GM13977 (cell line): ENCODE results near the gene DUX4.
"Not testable (repeated sequence)": the region's sequence is repeated elsewhere in the genome, so short reads cannot be mapped to it uniquely, and the experiment has no call there.

Source experiments
- DNase-seq: peaks from one replicate; pipeline ENCODE4 v3.0.0; 2012; ENCODE audit warnings: low spot score
- in situ Hi-C: fragments of 300-500 bp; cut with MboI; formaldehyde crosslinking; loops from one replicate; pipeline ENCODE4 v1.12.0; 2022; ENCODE audit warnings: low sequenced_read_pairs, low pct_unique_long_range_greater_than_20kb, mixed read lengths, inconsistent platforms; ENCODE audit not compliant: unreplicated experiment

The DUX4 gene

GRCh38 chr4:190173428-190173827, at the start of gene DUX4:
TSS of gene DUX4 (plus strand) at chr4:190173774. CDS start at chr4:190173774, 0 bp downstream.
- DNase-seq, in situ Hi-C loops: not testable (repeated sequence)

DNA sequence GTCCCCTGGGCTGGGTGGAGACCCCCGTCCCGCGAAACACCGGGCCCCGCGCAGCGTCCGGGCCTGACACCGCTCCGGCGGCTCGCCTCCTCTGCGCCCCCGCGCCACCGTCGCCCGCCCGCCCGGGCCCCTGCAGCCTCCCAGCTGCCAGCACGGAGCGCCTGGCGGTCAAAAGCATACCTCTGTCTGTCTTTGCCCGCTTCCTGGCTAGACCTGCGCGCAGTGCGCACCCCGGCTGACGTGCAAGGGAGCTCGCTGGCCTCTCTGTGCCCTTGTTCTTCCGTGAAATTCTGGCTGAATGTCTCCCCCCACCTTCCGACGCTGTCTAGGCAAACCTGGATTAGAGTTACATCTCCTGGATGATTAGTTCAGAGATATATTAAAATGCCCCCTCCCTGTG, 1.9 kb downstream of the DUX4 start:
- in situ Hi-C loops, DNase-seq: not testable (repeated sequence)

GRCh38 chr4:190177727-190178605, 4.4 kb downstream of the DUX4 start:
- in situ Hi-C loops, DNase-seq: not testable (repeated sequence)

- in situ Hi-C loops, DNase-seq: not testable (repeated sequence)
These were observed 5.0 kb downstream of the DUX4 start for GRCh38 chr4:190178606-190178990.

DNA sequence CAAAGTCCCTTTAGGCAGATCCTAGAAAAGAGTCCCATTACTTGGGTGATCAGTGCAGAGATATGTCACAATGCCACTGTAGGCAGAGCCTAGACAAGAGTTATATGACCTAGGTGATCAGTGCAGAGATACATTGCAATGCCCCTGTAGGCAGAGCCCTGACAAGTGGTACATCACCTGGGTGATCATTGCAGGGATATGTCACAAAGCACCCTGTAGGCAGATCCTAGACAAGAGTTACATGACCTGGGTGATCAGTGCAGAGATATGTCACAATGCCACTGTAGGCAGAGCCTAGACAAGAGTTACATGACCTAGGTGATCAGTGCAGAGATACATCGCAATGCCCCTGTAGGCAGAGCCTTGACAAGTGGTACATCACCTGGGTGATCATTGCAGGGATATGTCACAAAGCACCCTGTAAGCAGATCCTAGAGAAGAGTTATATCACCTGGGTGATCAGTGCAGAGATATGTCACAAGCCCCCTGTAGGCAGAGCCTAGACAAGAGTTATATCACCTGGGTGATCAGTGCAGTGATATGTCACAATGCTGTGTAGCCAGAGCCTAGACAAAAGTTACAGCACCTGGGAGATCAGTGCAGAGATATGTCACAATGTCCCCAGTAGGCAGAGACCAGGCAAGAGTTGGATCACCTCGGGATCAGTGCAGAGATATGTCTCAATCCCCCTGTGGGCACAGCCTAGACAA, 5.6 kb downstream of the DUX4 start:
- in situ Hi-C loops, DNase-seq: not testable (repeated sequence)

GRCh38 chr4:190179740-190180094, 6.1 kb downstream of the DUX4 start:
- DNase-seq, in situ Hi-C loops: not testable (repeated sequence)

GRCh38 chr4:190180947-190181346, 7.4 kb downstream of the DUX4 start:
- in situ Hi-C loops, DNase-seq: not testable (repeated sequence)

DNA sequence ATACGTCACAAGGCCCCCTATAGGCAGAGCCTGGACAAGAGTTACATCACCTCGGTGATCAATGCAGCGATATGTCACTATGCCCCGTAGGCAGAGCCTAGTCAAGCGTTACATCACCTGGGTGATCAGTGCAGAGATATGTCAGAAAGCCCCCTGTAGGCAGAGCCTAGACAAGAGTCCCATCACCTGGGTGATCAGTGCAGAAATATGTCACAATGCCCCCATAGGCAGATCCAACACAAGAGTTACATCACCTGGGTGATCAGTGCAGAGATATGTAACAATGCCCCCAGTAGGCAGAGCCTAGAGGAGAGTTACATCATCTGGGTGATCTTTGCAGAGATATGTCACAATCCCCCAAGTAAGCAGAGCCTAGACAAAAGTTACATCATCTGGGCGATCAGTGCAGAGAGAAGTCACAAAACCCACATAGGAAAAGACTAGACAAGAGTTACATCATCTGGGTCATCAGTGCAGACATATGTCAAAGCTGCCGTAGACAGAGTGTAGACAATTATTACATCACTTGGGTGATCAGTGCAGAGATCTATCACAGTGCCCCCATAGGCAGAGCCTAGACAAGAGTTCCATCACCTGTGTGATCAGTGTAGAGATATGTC, 8.0 kb downstream of the DUX4 start:
- DNase-seq, in situ Hi-C loops: not testable (repeated sequence)

DNA sequence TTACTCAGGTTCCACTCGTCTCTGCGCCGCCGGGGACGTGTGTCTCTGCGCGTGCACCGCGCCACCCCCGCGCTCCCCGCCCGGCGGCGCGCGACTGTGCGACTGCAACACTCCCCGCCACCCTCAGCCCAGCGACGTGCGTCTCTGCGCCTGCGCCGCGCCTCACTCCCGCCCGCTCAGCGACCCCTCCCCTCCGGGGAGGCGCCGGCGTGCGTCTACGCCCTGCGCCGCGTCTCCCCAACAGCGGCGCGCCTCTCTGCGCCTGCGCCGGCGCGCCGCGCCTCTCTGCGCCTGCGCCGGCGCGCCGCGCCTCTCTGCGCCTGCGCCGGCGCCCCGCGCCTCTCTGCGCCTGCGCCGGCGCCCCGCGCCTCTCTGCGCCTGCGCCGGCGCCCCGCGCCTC, 29.9 kb downstream of the DUX4 start:
- in situ Hi-C loops, DNase-seq: not testable (repeated sequence)
